Omental fat pad (tissue), 4 donors: Measurements from ENCODE around the gene PRR35. TPM values are rescaled to one million over a fixed set of nuclear protein-coding genes. Genes with fewer than 3 reads are reported as not detected.

ENCODE experiments used
- ATAC-seq: fragments of 150-250 bp; one replicate; pipeline ENCODE4 v1.9.1; 2016; ENCODE audit warnings: mild to moderate bottlenecking, moderate library complexity; ENCODE audit not compliant: low FRiP score
- DNase-seq: peaks from one replicate; pipeline ENCODE4 v3.0.0-alpha.2; 2019; ENCODE audit warnings: low spot score
- CTCF ChIP-seq, 3 donors: fragments of 450-650 bp; IDR thresholded peaks; one replicate each; pipeline ENCODE4 v1.5.1; 2016 to 2017; ENCODE audit warnings: antibody characterized with exemption in 3 of 3, mild to moderate bottlenecking in 3 of 3, moderate library complexity in 2 of 3
- small RNA-seq: library from RNA; depleted of rRNA; stranded (forward); fragments of <200 nt; gene quantifications from one replicate; pipeline ENCODE3, GENCODE V24; 2016
- total RNA-seq, 4 donors: library from RNA; depleted of rRNA; stranded (reverse); fragments of >200 nt; gene quantifications; one replicate each; pipeline ENCODE4 v1.1.0, GENCODE V29; 2016

Gene PRR35
- total RNA-seq, 4 donors from 2014 or later = 0.19 TPM; not detected in 3

- ATAC-seq = no peak
- DNase-seq = no peak
- TF ChIP-seq CTCF (IDR thresholded peaks at IDR 0.05) = no peak
These were observed 54.9 kb downstream of the PRR35 start for GRCh38 chr16:615122-615521.

Small RNAs within 50 kb of the gene (small RNA-seq; reads per million reads assigned to genes)
- gene MIR3176 (not detected), gene MIR5587 (not detected), gene Z98883.1 (not detected)

Other genes starting within 250 kb of the PRR35 start
- 10 to 100 TPM; 17.0 to 36.6 (median 20.9) TPM for gene AXIN1, start 207.7 kb upstream of the PRR35 start, total RNA-seq
- 10 to 100 TPM; 53.3 to 58.2 (median 53.9) TPM for gene MRPL28, start 189.9 kb upstream of the PRR35 start, total RNA-seq
- gene PGAP6, start 178.4 kb upstream of the PRR35 start, total RNA-seq = 10 to 100 TPM; 27.3 to 41.1 (median 39.0) TPM
- 100 to 1,000 TPM in 1 of 4 donors, 10 to 100 TPM in 3; 49.5 to 115 (median 79.3) TPM for gene NME4, start 163.2 kb upstream of the PRR35 start, total RNA-seq
- 10 to 100 TPM; 16.5 to 30.9 (median 21.4) TPM for gene DECR2, start 158.5 kb upstream of the PRR35 start, total RNA-seq
- 10 to 100 TPM; 24.9 to 52.2 (median 48.7) TPM for gene RAB11FIP3, start 134.7 kb upstream of the PRR35 start, total RNA-seq
- gene CAPN15, start 32.7 kb upstream of the PRR35 start, total RNA-seq = 10 to 100 TPM; 16.4 to 87.2 (median 22.0) TPM
- gene NHLRC4, start 6.6 kb downstream of the PRR35 start, total RNA-seq = 1 to 10 TPM in 3 of 4 donors, under 1 TPM in 1; 0.24 to 5.5 (median 1.2) TPM
- 10 to 100 TPM; 22.0 to 25.1 (median 23.8) TPM for gene PIGQ, start 9.6 kb downstream of the PRR35 start, total RNA-seq
- gene RAB40C, start 29.7 kb downstream of the PRR35 start, total RNA-seq = 10 to 100 TPM; 11.6 to 20.6 (median 14.8) TPM
- gene WFIKKN1, start 70.6 kb downstream of the PRR35 start, total RNA-seq = under 1 TPM in 3 of 4 donors, not detected in 1; 0.19 to 0.63 (median 0.25) TPM
- 100 to 1,000 TPM in 3 of 4 donors, 10 to 100 TPM in 1; 75.7 to 155 (median 111) TPM for gene METTL26, start 75.9 kb downstream of the PRR35 start, total RNA-seq
- 10 to 100 TPM; 33.3 to 54.7 (median 41.3) TPM for gene MCRIP2, start 81.4 kb downstream of the PRR35 start, total RNA-seq
- 10 to 100 TPM in 3 of 4 donors, 1 to 10 TPM in 1; 7.0 to 25.1 (median 21.2) TPM for gene WDR90, start 89.0 kb downstream of the PRR35 start, total RNA-seq
- gene RHOT2, start 107.7 kb downstream of the PRR35 start, total RNA-seq = 10 to 100 TPM; 38.8 to 86.9 (median 61.5) TPM
- 1 to 10 TPM in 1 of 4 donors, under 1 TPM in 2, not detected in 1; 0.44 to 1.0 (median 0.96) TPM for gene RHBDL1, start 115.3 kb downstream of the PRR35 start, total RNA-seq
- 100 to 1,000 TPM; 119 to 161 (median 128) TPM for gene STUB1, start 120.0 kb downstream of the PRR35 start, total RNA-seq
- 10 to 100 TPM; 65.8 to 79.6 (median 71.8) TPM for gene JMJD8, start 123.9 kb downstream of the PRR35 start, total RNA-seq
- gene WDR24, start 130.0 kb downstream of the PRR35 start, total RNA-seq = 1 to 10 TPM; 6.7 to 8.7 (median 6.9) TPM
- gene FBXL16, start 145.4 kb downstream of the PRR35 start, total RNA-seq = under 1 TPM in 3 of 4 donors, not detected in 1; 0.48 to 0.75 (median 0.56) TPM
- gene METRN, start 154.7 kb downstream of the PRR35 start, total RNA-seq = 10 to 100 TPM; 13.6 to 31.2 (median 20.5) TPM
- gene ANTKMT, start 160.8 kb downstream of the PRR35 start, total RNA-seq = 10 to 100 TPM; 21.9 to 45.4 (median 36.2) TPM
- 1 to 10 TPM in 2 of 4 donors, under 1 TPM in 2; 0.72 to 2.4 (median 1.5) TPM for gene CCDC78, start 166.0 kb downstream of the PRR35 start, total RNA-seq
- 1 to 10 TPM in 3 of 4 donors, under 1 TPM in 1; 0.79 to 7.3 (median 4.6) TPM for gene HAGHL, start 166.7 kb downstream of the PRR35 start, total RNA-seq
- gene CIAO3, start 180.6 kb downstream of the PRR35 start, total RNA-seq = 10 to 100 TPM; 17.6 to 26.8 (median 22.1) TPM
- 100 to 1,000 TPM in 2 of 4 donors, 10 to 100 TPM in 1, 1 to 10 TPM in 1; 1.1 to 355 (median 129) TPM for gene MSLN, start 200.3 kb downstream of the PRR35 start, total RNA-seq
- 10 to 100 TPM in 3 of 4 donors, 1 to 10 TPM in 1; 9.6 to 20.9 (median 13.7) TPM for gene RPUSD1, start 228.0 kb downstream of the PRR35 start, total RNA-seq
- gene CHTF18, start 228.2 kb downstream of the PRR35 start, total RNA-seq = 10 to 100 TPM in 1 of 4 donors, 1 to 10 TPM in 3; 2.8 to 10.7 (median 4.6) TPM
- not detected for gene GNG13, start 240.3 kb downstream of the PRR35 start, total RNA-seq